HL-60 (cell line): Measurements from ENCODE around the gene ATP9B.

Experiments
- POLR2AphosphoS5 ChIP-seq: IDR thresholded peaks from 2 replicates; pipeline ENCODE4 v1.6.1; 2012; ENCODE audit warnings: low read depth
- REST ChIP-seq: IDR thresholded peaks from 2 replicates; pipeline ENCODE4 v1.6.1; 2012; ENCODE audit warnings: low read depth; ENCODE audit not compliant: insufficient replicate concordance
- TF ChIP-seq, protein P1 (sequence below): IDR thresholded peaks from one replicate; pipeline ENCODE4 v1.5.1; 2011; ENCODE audit warnings: low read length, control low read depth, inconsistent platforms; ENCODE audit not compliant: insufficient read depth

GRCh38 chr18:79372991-79373390, 303.8 kb downstream of the ATP9B start:
- TF ChIP-seq, protein P1, sequence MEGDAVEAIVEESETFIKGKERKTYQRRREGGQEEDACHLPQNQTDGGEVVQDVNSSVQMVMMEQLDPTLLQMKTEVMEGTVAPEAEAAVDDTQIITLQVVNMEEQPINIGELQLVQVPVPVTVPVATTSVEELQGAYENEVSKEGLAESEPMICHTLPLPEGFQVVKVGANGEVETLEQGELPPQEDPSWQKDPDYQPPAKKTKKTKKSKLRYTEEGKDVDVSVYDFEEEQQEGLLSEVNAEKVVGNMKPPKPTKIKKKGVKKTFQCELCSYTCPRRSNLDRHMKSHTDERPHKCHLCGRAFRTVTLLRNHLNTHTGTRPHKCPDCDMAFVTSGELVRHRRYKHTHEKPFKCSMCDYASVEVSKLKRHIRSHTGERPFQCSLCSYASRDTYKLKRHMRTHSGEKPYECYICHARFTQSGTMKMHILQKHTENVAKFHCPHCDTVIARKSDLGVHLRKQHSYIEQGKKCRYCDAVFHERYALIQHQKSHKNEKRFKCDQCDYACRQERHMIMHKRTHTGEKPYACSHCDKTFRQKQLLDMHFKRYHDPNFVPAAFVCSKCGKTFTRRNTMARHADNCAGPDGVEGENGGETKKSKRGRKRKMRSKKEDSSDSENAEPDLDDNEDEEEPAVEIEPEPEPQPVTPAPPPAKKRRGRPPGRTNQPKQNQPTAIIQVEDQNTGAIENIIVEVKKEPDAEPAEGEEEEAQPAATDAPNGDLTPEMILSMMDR = no peak
- no peak for TF ChIP-seq POLR2AphosphoS5
- no peak for TF ChIP-seq REST
